H1 (cell line): ENCODE results near the gene ATAD3B. TPM values are rescaled to one million over a fixed set of nuclear protein-coding genes. Genes with fewer than 3 reads are reported as not detected.

Experiments used
- CHD7 ChIP-seq: fragments of 300-600 bp; sonication (generic); IDR thresholded peaks from 2 replicates; pipeline ENCODE4 v1.7.1; 2012; ENCODE audit warnings: low read length, moderate library complexity, mild to moderate bottlenecking, inconsistent platforms; ENCODE audit not compliant: insufficient replicate concordance
- E2F6 ChIP-seq: IDR thresholded peaks from 2 replicates; pipeline ENCODE4 v1.6.1; 2012; ENCODE audit warnings: inconsistent platforms
- EZH2 ChIP-seq: fragments of 200-600 bp; sonication (generic); IDR thresholded peaks from 2 replicates; pipeline ENCODE4 v1.7.1; 2012; ENCODE audit warnings: low read depth, mild to moderate bottlenecking, moderate library complexity, low read length, inconsistent platforms; ENCODE audit not compliant: severe bottlenecking
- KDM4A ChIP-seq: IDR thresholded peaks from one replicate; pipeline ENCODE4 v1.7.1; 2012; ENCODE audit warnings: low read depth, mild to moderate bottlenecking, moderate library complexity, low read length, inconsistent platforms; ENCODE audit not compliant: severe bottlenecking
- SRF ChIP-seq: IDR thresholded peaks from 2 replicates; pipeline ENCODE4 v1.6.1; 2011; ENCODE audit warnings: mild to moderate bottlenecking, low read depth, low read length, moderate library complexity
- TEAD4 ChIP-seq: IDR thresholded peaks from 2 replicates; pipeline ENCODE4 v1.6.1; 2012; ENCODE audit warnings: low read depth, low read length, inconsistent platforms, mixed read lengths
- polyA plus RNA-seq, 7 experiments: library from polyadenylated mRNA; depleted of rRNA in 3 of 7; stranded (reverse) in 5 of 7; unstranded in 2 of 7; fragments of >200 nt in 5 of 7; fragments of 200-250 nt in 2 of 7; gene quantifications; 1 replicate in 5 of 7; 2 replicates in 1 of 7; 4 replicates in 1 of 7; pipeline versions ENCODE4 v1.2.1 to v1.2.3, GENCODE V29; 2011 to 2013; ENCODE audit warnings: missing spikeins in 2 of 7, mixed read lengths in 2 of 7
- total RNA-seq: library from RNA; stranded (reverse); fragmentation: NEBNext Ultra II Directional; extraction: Animal tissue kit (Norgen Biotek cat#: 25700); gene quantifications from 2 replicates; pipeline ENCODE4 v1.2.1, GENCODE V29; 2021

Gene ATAD3B
- total and polyA plus RNA-seq, 2 of the 8 experiments (the other 6 are each of a cell fraction or from before 2014, with no cell fraction given), result 31.3 to 63.0 TPM

- no peak for TF ChIP-seq CHD7
- no peak for TF ChIP-seq EZH2
- TF ChIP-seq E2F6, result no peak
- no peak for TF ChIP-seq TEAD4
- no peak for TF ChIP-seq KDM4A
- no peak for TF ChIP-seq SRF
Measured at GRCh38 chr1:1434824-1435105, 36.8 kb upstream of the ATAD3B start (continued).
